ENCODE results near the gene ATF2. TPM values are rescaled to one million over a fixed set of nuclear protein-coding genes. Genes with fewer than 3 reads are reported as not detected.

The ATF2 gene
- total and polyA plus RNA-seq, 2 donors from 2014 or later, result 14.1 to 55.6 TPM

DNA sequence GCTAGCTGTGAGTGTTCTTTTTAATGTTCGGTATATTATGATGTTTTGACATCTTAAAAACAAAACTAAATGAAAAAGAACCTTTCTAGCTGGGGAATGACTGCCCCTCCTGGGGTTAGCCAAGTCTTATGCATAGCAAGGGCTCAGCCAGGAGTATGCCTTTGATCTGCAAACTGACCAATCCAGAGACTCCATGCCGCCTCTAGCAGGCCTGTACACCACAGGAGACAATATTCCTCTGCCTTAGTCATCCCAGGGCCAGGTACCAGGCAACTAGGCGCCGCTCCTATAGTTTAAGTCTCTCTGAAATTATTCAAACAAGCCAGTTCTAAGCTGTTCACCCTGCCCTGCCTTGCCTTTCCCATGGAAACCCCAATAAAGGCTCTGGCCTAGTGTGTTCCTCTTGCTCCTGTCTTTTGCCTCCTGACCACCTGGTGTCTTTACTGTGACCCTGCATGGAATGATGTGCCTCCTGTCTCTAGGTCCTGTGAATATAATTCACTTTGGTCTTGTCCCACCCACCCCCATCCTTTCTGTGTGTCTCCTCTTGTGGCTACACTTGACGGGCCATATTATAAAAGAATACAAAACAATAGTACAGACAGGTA is 110.8 kb downstream of the ATF2 start:
- H3K9ac ChIP-seq (ENCODE audit: low read length in 3 of 3), result no peak overlapping the region
- FAIRE-seq, result no peak

DNA sequence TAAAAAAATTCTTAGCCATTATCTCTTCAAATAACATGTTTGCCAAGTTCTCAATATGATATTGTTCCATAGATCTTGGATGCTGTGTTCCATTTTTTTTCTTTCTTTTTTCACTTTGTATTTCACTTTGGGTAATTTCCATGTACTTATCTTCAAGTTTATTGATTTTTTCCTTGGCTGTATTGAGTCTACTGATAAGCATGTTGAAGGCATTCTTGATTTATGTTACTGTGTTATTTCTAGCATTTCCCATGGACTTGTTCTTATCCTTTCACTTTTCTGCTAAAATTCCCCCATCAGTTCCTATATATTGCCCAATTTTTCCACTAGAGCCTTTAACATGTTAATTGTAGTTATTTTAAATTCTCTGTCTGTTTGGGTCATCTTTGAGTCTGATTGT is 112.0 kb downstream of the ATF2 start:
- H3K9ac ChIP-seq (ENCODE audit: low read length in 3 of 3), result no peak overlapping the region
- no peaks in the 10 kb centered on the region for H3K27me3 ChIP-seq (ENCODE audit: control insufficient read depth, insufficient read depth, low read length)
- intact Hi-C loops (cut with DNase I), result no loop called here
- DNase-seq (no peak), FAIRE-seq (no peak)
- TF ChIP-seq CTCF (IDR thresholded peaks at IDR 0.05; ENCODE audit: borderline replicate concordance, extremely low read depth, insufficient read depth), result no peak
- no peak overlapping the region for H3K27ac ChIP-seq (ENCODE audit: low read depth in 2 of 2, low read length in 2 of 2)
- H3K4me1 ChIP-seq (ENCODE audit: control insufficient read depth in 2 of 3, insufficient read depth in 2 of 3, low read depth in 1 of 3, low read length in 3 of 3), result no peaks in the 10 kb centered on the region
- H3K9me3 ChIP-seq (ENCODE audit: control insufficient read depth in 2 of 3, insufficient read depth in 1 of 3, low read length in 3 of 3), result no peaks in the 10 kb centered on the region
- H3K4me3 ChIP-seq (ENCODE audit: low read length in 3 of 3), result no peak overlapping the region
- no peaks in the 10 kb centered on the region for H3K36me3 ChIP-seq (ENCODE audit: control insufficient read depth in 2 of 3, insufficient read depth in 3 of 3, low read length in 3 of 3)

More for the DNA sequence above, 110.8 kb downstream of the ATF2 start:
- Histone ChIP-seq H3K9me3 (ENCODE audit: control insufficient read depth in 2 of 3, insufficient read depth in 1 of 3, low read length in 3 of 3) (no peaks in the 10 kb centered on the region), H3K27me3 (ENCODE audit: control insufficient read depth, insufficient read depth, low read length) (no peaks in the 10 kb centered on the region), H3K27ac (ENCODE audit: low read depth in 2 of 2, low read length in 2 of 2) (no peak overlapping the region), H3K36me3 (ENCODE audit: control insufficient read depth in 2 of 3, insufficient read depth in 3 of 3, low read length in 3 of 3) (no peaks in the 10 kb centered on the region), H3K4me3 (ENCODE audit: low read length in 3 of 3) (no peak overlapping the region), H3K4me1 (ENCODE audit: control insufficient read depth in 2 of 3, insufficient read depth in 2 of 3, low read depth in 1 of 3, low read length in 3 of 3) (no peaks in the 10 kb centered on the region)
- no peak for DNase-seq
- no peak for TF ChIP-seq CTCF (IDR thresholded peaks at IDR 0.05; ENCODE audit: borderline replicate concordance, extremely low read depth, insufficient read depth)
- intact Hi-C loops (cut with DNase I), result no loop called here

DNA sequence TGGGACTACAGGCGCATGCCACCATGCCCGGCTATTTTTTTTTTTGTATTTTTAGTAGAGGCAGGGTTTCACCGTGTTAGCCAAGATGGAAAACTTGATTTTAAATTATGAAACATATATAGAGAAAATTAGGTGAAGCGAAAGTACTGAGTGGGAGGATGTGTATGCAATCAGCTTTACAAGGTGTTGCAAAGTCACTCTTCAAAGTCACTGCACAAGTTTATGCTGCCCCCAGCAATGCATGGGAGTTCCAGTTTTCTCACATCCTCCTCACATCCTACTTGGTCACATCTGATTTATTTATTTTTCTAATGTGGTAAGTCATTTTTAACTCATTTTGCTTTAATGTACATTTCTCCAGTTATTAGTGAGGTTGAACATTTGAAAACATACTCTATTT is 113.7 kb downstream of the ATF2 start:
- Histone ChIP-seq H3K4me1 (ENCODE audit: control insufficient read depth in 2 of 3, insufficient read depth in 2 of 3, low read depth in 1 of 3, low read length in 3 of 3) (no peaks in the 10 kb centered on the region), H3K4me3 (ENCODE audit: low read length in 3 of 3) (no peak overlapping the region), H3K27me3 (ENCODE audit: control insufficient read depth, insufficient read depth, low read length) (no peaks in the 10 kb centered on the region), H3K36me3 (ENCODE audit: control insufficient read depth in 2 of 3, insufficient read depth in 3 of 3, low read length in 3 of 3) (no peaks in the 10 kb centered on the region), H3K9ac (ENCODE audit: low read length in 3 of 3) (no peak overlapping the region), H3K9me3 (ENCODE audit: control insufficient read depth in 2 of 3, insufficient read depth in 1 of 3, low read length in 3 of 3) (no peaks in the 10 kb centered on the region), H3K27ac (ENCODE audit: low read depth in 2 of 2, low read length in 2 of 2) (no peak overlapping the region)
- intact Hi-C loops (cut with DNase I), result no loop called here
- DNase-seq, result no peak
- TF ChIP-seq CTCF (IDR thresholded peaks at IDR 0.05; ENCODE audit: borderline replicate concordance, extremely low read depth, insufficient read depth), result no peak
- no peak for FAIRE-seq

GRCh38 chr2:175049661-175050060 is 118.3 kb downstream of the ATF2 start:
- H3K36me3 ChIP-seq (ENCODE audit: control insufficient read depth in 2 of 3, insufficient read depth in 3 of 3, low read length in 3 of 3), result no peaks in the 10 kb centered on the region
- FAIRE-seq, result no peak

More at GRCh38 chr2:175049661-175050060, 118.3 kb downstream of the ATF2 start:
- intact Hi-C loops (cut with DNase I), result no loop called here
- no peak overlapping the region for H3K27ac ChIP-seq (ENCODE audit: low read depth in 2 of 2, low read length in 2 of 2)
- no peaks in the 10 kb centered on the region for H3K9me3 ChIP-seq (ENCODE audit: control insufficient read depth in 2 of 3, insufficient read depth in 1 of 3, low read length in 3 of 3)
- no peak overlapping the region for H3K4me3 ChIP-seq (ENCODE audit: low read length in 3 of 3)
- DNase-seq, result no peak
- H3K9ac ChIP-seq (ENCODE audit: low read length in 3 of 3), result no peak overlapping the region
- no peaks in the 10 kb centered on the region for H3K27me3 ChIP-seq (ENCODE audit: control insufficient read depth, insufficient read depth, low read length)
- no peaks in the 10 kb centered on the region for H3K4me1 ChIP-seq (ENCODE audit: control insufficient read depth in 2 of 3, insufficient read depth in 2 of 3, low read depth in 1 of 3, low read length in 3 of 3)
- TF ChIP-seq CTCF (IDR thresholded peaks at IDR 0.05; ENCODE audit: borderline replicate concordance, extremely low read depth, insufficient read depth), result no peak

Measured in kidney (tissue), 14 donors.